ENCODE results near the gene GPC6.

Gene GPC6

GRCh38 chr13:93775507-93776108, 549.0 kb downstream of the GPC6 start:
- H3K27ac ChIP-seq, result no peak overlapping the region

GRCh38 chr13:93776936-93777335, 550.3 kb downstream of the GPC6 start:
- TF ChIP-seq CTCF (conservative IDR thresholded peaks at IDR 0.05) (no peak), ZFX (IDR thresholded peaks at IDR 0.05) (no peak)
- H3K27ac ChIP-seq, result no peak overlapping the region

More at GRCh38 chr13:93775507-93776108, 549.0 kb downstream of the GPC6 start:
- TF ChIP-seq CTCF (conservative IDR thresholded peaks at IDR 0.05), result no peak
- TF ChIP-seq ZFX (IDR thresholded peaks at IDR 0.05), result no peak

- TF ChIP-seq CTCF (conservative IDR thresholded peaks at IDR 0.05) (no peak), ZFX (IDR thresholded peaks at IDR 0.05) (no peak)
- H3K27ac ChIP-seq, result no peak overlapping the region
Measured at GRCh38 chr13:93777504-93777903, 550.9 kb downstream of the GPC6 start.

GRCh38 chr13:93778548-93778947, 551.9 kb downstream of the GPC6 start:
- H3K27ac ChIP-seq, result no peak overlapping the region
- TF ChIP-seq ZFX (IDR thresholded peaks at IDR 0.05), result no peak
- TF ChIP-seq CTCF (conservative IDR thresholded peaks at IDR 0.05), result no peak

- H3K27ac ChIP-seq, result no peak overlapping the region
- TF ChIP-seq CTCF (conservative IDR thresholded peaks at IDR 0.05) (no peak), ZFX (IDR thresholded peaks at IDR 0.05) (no peak)
Measured at GRCh38 chr13:93784191-93784590, 557.6 kb downstream of the GPC6 start.

GRCh38 chr13:93786846-93787489, 560.4 kb downstream of the GPC6 start:
- TF ChIP-seq ZFX (IDR thresholded peaks at IDR 0.05), result no peak
- TF ChIP-seq CTCF (conservative IDR thresholded peaks at IDR 0.05), result no peak
- H3K27ac ChIP-seq, result no peak overlapping the region

- TF ChIP-seq ZFX (IDR thresholded peaks at IDR 0.05) (no peak), CTCF (conservative IDR thresholded peaks at IDR 0.05) (no peak)
- H3K27ac ChIP-seq, result no peak overlapping the region
Measured at GRCh38 chr13:93788456-93788855, 561.8 kb downstream of the GPC6 start.
